Panc1 (cell line): ENCODE data around the gene NETO1. TPM values are rescaled to one million over a fixed set of nuclear protein-coding genes. Genes with fewer than 3 reads are reported as not detected.

ENCODE experiments used
- ATAC-seq: fragments of 200-7000 bp; cut with Tn5 transposase; 2 replicates; pipeline ENCODE4 v1.9.1; 2020; ENCODE audit warnings: mild to moderate bottlenecking, moderate library complexity
- BruUV-seq: library from RNA; stranded (reverse); fragments of 400-500 nt; replicated peaks from 2 replicates; lab custom pipeline; 2021; lab: Mats Ljungman, UMichigan
- CTCF ChIA-PET: fragments of 300-600 bp; sonication (Branson Sonifier 250); formaldehyde crosslinking; loops from one replicate; lab custom pipeline; 2022; ENCODE audit warnings: antibody characterized with exemption; lab: Charles Lee
- POLR2A ChIA-PET: fragments of 300-600 bp; sonication (Branson Sonifier 250); formaldehyde crosslinking; loops from one replicate; lab custom pipeline; 2022; ENCODE audit warnings: antibody characterized with exemption; lab: Charles Lee
- DNase-seq: peaks from one replicate; pipeline ENCODE4 v3.0.0-alpha.2; 2010; ENCODE audit warnings: low read depth, low spot score
- H3K27ac ChIP-seq: 2 replicates; pipeline ENCODE4 v1.5.1; 2011; ENCODE audit warnings: mild to moderate bottlenecking, low read length, inconsistent platforms
- H3K27me3 ChIP-seq: fragments of 200-500 bp; sonication (Bioruptor generic); 2 replicates; pipeline ENCODE4 v1.6.0; 2014; ENCODE audit warnings: low read length, inconsistent platforms; ENCODE audit not compliant: control insufficient read depth, insufficient read depth
- H3K36me3 ChIP-seq: fragments of 200-500 bp; sonication (Bioruptor generic); 2 replicates; pipeline ENCODE4 v1.5.1; 2014; ENCODE audit warnings: inconsistent platforms, mild to moderate bottlenecking, low read length, moderate library complexity; ENCODE audit not compliant: control insufficient read depth, insufficient read depth
- H3K4me1 ChIP-seq: 2 replicates; pipeline ENCODE4 v1.5.1; 2011; ENCODE audit warnings: inconsistent platforms, mild to moderate bottlenecking, low read length, moderate library complexity; ENCODE audit not compliant: control insufficient read depth, insufficient read depth
- H3K4me3 ChIP-seq, 2 experiments: 2 replicates each; pipeline ENCODE4 v1.5.1; 2011 to 2012; ENCODE audit warnings: low read depth in 2 of 2, low read length in 2 of 2, mild to moderate bottlenecking in 2 of 2, inconsistent platforms in 1 of 2, moderate library complexity in 1 of 2
- H3K9me3 ChIP-seq: fragments of 200-500 bp; sonication (Bioruptor generic); 2 replicates; pipeline ENCODE4 v1.5.1; 2014; ENCODE audit warnings: low read depth, mild to moderate bottlenecking, inconsistent platforms, low read length, moderate library complexity; ENCODE audit not compliant: control insufficient read depth, insufficient read depth
- POLR2AphosphoS5 ChIP-seq: IDR thresholded peaks from 2 replicates; pipeline ENCODE4 v1.6.1; 2012; ENCODE audit warnings: mild to moderate bottlenecking, low read depth, low read length, moderate library complexity
- SIN3A ChIP-seq: IDR thresholded peaks from 2 replicates; pipeline ENCODE4 v1.6.1; 2012; ENCODE audit warnings: low read depth, mild to moderate bottlenecking, low read length, moderate library complexity, borderline replicate concordance; ENCODE audit not compliant: insufficient read depth
- TCF7L2 ChIP-seq: IDR thresholded peaks from 2 replicates; pipeline ENCODE4 v1.6.1; 2011; ENCODE audit warnings: mild to moderate bottlenecking, low read depth, low read length, inconsistent platforms
- in situ Hi-C: cut with HindIII; loops from 2 replicates; pipeline ENCODE4 v1.10.0; 2016; ENCODE audit warnings: low sequenced_read_pairs, low pct_unique_long_range_greater_than_20kb
- intact Hi-C: fragments of 100-400 bp; cut with micrococcal nuclease; formaldehyde crosslinking; loops from one replicate; pipeline ENCODE4 v1.10.0; 2022; ENCODE audit not compliant: unreplicated experiment
- total RNA-seq: library from RNA; stranded (reverse); gene quantifications from one replicate; pipeline ENCODE4 v1.2.1, GENCODE V29; 2021; ENCODE audit not compliant: unreplicated experiment
- TF ChIP-seq, protein P1 (sequence below): fragments of 450-650 bp; IDR thresholded peaks from 2 replicates; pipeline ENCODE4 v1.5.1; 2017; ENCODE audit warnings: mild to moderate bottlenecking
- TF ChIP-seq, protein P2 (sequence below), 2 experiments: IDR thresholded peaks; 2 replicates each; pipeline ENCODE4 v1.6.1; 2011 to 2012; ENCODE audit warnings: low read depth in 2 of 2, control low read depth in 1 of 2, low read length in 1 of 2, mild to moderate bottlenecking in 1 of 2, moderate library complexity in 1 of 2; ENCODE audit not compliant: insufficient read depth in 1 of 2

The NETO1 gene
- total RNA-seq, 1 experiment from 2014 or later, result not detected

DNA sequence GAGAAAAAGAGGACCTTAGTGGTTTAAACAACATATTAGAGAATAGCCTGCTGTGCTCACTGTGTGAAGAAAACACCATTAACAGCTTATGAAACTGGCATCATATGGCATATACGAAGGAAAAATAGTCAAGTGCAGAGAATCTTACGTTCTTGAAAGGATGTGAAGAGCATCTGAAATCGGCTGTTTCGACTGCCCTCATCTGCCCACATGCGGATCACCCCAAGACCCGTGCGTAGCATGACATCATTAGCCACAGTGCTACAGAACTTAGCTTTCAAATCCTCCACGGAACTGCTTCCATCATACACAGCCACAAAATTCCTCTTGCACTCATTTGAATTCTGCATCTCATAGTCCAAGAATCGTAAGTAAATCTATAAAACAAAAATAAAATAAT is 84.3 kb downstream of the NETO1 start:
- no peak overlapping the region for H3K4me3 ChIP-seq
- BruUV-seq, result no TSS peak
- H3K36me3 ChIP-seq, result no peaks in the 10 kb centered on the region
- TF ChIP-seq, protein P1, sequence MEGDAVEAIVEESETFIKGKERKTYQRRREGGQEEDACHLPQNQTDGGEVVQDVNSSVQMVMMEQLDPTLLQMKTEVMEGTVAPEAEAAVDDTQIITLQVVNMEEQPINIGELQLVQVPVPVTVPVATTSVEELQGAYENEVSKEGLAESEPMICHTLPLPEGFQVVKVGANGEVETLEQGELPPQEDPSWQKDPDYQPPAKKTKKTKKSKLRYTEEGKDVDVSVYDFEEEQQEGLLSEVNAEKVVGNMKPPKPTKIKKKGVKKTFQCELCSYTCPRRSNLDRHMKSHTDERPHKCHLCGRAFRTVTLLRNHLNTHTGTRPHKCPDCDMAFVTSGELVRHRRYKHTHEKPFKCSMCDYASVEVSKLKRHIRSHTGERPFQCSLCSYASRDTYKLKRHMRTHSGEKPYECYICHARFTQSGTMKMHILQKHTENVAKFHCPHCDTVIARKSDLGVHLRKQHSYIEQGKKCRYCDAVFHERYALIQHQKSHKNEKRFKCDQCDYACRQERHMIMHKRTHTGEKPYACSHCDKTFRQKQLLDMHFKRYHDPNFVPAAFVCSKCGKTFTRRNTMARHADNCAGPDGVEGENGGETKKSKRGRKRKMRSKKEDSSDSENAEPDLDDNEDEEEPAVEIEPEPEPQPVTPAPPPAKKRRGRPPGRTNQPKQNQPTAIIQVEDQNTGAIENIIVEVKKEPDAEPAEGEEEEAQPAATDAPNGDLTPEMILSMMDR, result no peak
- TF ChIP-seq SIN3A (no peak), POLR2AphosphoS5 (no peak), TCF7L2 (no peak)
- TF ChIP-seq, protein P2, sequence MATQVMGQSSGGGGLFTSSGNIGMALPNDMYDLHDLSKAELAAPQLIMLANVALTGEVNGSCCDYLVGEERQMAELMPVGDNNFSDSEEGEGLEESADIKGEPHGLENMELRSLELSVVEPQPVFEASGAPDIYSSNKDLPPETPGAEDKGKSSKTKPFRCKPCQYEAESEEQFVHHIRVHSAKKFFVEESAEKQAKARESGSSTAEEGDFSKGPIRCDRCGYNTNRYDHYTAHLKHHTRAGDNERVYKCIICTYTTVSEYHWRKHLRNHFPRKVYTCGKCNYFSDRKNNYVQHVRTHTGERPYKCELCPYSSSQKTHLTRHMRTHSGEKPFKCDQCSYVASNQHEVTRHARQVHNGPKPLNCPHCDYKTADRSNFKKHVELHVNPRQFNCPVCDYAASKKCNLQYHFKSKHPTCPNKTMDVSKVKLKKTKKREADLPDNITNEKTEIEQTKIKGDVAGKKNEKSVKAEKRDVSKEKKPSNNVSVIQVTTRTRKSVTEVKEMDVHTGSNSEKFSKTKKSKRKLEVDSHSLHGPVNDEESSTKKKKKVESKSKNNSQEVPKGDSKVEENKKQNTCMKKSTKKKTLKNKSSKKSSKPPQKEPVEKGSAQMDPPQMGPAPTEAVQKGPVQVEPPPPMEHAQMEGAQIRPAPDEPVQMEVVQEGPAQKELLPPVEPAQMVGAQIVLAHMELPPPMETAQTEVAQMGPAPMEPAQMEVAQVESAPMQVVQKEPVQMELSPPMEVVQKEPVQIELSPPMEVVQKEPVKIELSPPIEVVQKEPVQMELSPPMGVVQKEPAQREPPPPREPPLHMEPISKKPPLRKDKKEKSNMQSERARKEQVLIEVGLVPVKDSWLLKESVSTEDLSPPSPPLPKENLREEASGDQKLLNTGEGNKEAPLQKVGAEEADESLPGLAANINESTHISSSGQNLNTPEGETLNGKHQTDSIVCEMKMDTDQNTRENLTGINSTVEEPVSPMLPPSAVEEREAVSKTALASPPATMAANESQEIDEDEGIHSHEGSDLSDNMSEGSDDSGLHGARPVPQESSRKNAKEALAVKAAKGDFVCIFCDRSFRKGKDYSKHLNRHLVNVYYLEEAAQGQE (IDR thresholded peaks at IDR 0.05; ENCODE audit: insufficient read depth in 1 of 2, low read depth in 2 of 2, low read length in 1 of 2), result no peak
- CTCF ChIA-PET, result no interaction called here
- ATAC-seq (no peak), DNase-seq (no peak)
- intact Hi-C loops (no loop called here), in situ Hi-C loops (no loop called here)
- no peaks in the 10 kb centered on the region for H3K27me3 ChIP-seq
- POLR2A ChIA-PET, result no interaction called here
- no peaks in the 10 kb centered on the region for H3K9me3 ChIP-seq
- H3K27ac ChIP-seq, result no peak overlapping the region
- H3K4me1 ChIP-seq, result no peaks in the 10 kb centered on the region

DNA sequence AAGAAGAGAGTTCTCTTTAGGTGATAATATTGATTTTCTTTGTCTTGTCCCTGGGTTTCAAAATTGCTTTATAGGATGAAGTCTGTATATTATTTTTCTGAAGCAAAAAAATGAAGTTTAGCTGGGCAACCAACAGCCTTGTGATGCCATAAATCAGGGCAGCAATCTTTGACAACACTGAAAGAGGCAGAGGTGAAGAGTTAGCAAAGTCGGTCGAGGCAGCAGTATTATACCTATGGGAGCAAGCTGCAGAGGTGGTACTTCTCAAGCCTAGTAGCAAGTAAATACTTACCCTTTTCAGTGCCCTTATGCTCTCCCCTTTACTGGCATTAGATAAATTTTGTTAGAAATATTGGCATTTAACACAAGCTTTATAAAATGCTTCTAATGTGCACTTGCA is 92.9 kb downstream of the NETO1 start:
- no peak for DNase-seq
- H3K4me3 ChIP-seq, result no peak overlapping the region
- no peaks in the 10 kb centered on the region for H3K36me3 ChIP-seq
- ChIA-PET CTCF (no interaction called here), POLR2A (no interaction called here)
- no peaks in the 10 kb centered on the region for H3K9me3 ChIP-seq
- TF ChIP-seq, protein P1, result no peak
- TF ChIP-seq TCF7L2, result no peak
- TF ChIP-seq POLR2AphosphoS5, result no peak
- TF ChIP-seq SIN3A, result no peak
- TF ChIP-seq, protein P2 (IDR thresholded peaks at IDR 0.05; ENCODE audit: insufficient read depth in 1 of 2, low read depth in 2 of 2, low read length in 1 of 2), result no peak
- H3K27me3 ChIP-seq, result no peaks in the 10 kb centered on the region
- H3K27ac ChIP-seq, result no peak overlapping the region
- BruUV-seq, result no TSS peak
- in situ Hi-C loops (no loop called here), intact Hi-C loops (no loop called here)
- H3K4me1 ChIP-seq, result no peaks in the 10 kb centered on the region
- ATAC-seq, result no peak
